ENCODE data around the gene PPP2R1A.
"Not testable (repeated sequence)": the region's sequence is repeated elsewhere in the genome, so short reads cannot be mapped to it uniquely, and the experiment has no call there.

The PPP2R1A gene

GRCh38 chr19:52200755-52201391 is 11.0 kb downstream of the PPP2R1A start:
- DNase-seq (ENCODE audit: low read depth) = not testable (repeated sequence)

- DNase-seq (ENCODE audit: low read depth) = no peak
Observed at GRCh38 chr19:52206481-52206880, 16.6 kb downstream of the PPP2R1A start.

- no peak for DNase-seq (ENCODE audit: low read depth)
Observed at GRCh38 chr19:52211203-52211602, 21.4 kb downstream of the PPP2R1A start.

DNA sequence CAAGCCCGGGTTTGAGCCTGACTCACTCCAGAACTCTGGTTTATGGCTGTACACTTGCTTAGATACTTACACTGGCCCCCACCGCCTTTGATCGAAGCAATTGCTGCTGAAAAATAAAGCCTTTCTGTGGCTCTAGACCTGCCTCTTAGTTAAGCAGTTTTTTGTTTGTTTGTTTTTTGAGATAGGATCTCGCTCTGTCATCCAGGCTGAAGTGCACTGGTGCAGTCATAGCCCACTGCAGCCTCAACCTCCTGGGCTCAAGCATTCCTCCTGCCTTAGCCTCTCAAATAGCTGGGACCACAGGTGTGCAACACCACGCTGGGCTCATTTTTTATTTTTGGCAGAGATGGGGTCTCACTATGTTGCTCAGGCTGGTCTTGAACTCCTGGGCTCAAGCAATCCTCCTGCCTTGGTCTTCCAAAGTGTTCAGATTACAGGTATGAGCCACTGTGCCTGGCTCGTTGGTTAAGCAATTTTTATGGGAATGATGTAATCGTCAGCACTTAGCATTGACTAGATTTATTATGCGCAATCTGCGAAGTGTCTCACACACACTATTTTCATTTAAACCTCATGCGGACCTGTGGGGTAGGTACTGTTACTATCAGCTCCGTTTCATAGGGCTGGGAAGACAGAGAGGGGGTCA is 22.2 kb downstream of the PPP2R1A start:
- DNase-seq (ENCODE audit: low read depth) = no peak

GRCh38 chr19:52212572-52213255 is 22.9 kb downstream of the PPP2R1A start:
- no peak for DNase-seq (ENCODE audit: low read depth)

GRCh38 chr19:52214241-52214640 is 24.4 kb downstream of the PPP2R1A start:
- no peak for DNase-seq (ENCODE audit: low read depth)

GRCh38 chr19:52216401-52216800 is 26.5 kb downstream of the PPP2R1A start:
- DNase-seq (ENCODE audit: low read depth) = no peak

DNA sequence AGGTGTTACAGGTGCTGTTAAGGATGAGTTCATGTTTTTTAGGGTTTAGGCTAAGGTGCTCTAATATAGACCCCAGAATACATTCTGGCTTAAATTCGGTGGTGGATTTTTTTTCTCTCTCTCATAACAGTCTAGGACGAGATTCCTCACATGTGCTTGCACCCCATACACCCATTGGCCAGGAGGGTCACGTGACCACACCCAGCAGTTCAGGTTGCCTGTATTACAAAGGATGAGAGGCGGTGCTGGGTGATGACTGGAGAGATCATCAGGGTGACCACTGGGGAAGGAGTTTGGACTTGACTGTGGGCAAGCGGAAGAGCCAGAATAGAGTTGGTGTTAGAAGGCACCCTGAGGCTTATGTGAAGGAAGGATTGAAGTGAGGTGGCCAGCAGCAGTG is 27.7 kb downstream of the PPP2R1A start:
- DNase-seq (ENCODE audit: low read depth) = no peak

DNA sequence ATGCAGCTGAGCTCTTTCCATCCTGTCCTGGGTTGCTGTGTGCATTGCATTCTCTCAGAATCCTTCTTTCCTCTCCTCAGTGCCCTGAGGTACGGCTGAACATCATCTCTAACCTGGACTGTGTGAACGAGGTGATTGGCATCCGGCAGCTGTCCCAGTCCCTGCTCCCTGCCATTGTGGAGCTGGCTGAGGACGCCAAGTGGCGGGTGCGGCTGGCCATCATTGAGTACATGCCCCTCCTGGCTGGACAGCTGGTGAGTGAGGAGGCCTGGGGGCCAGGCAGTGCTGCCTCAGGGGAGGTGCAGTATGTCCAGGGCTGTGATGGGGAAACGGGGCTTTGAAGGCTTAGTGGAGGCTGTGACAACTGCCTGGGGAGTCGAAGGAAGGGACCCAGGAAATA is 29.8 kb downstream of the PPP2R1A start:
- no peak for DNase-seq (ENCODE audit: low read depth)

- no peak for DNase-seq (ENCODE audit: low read depth)
Observed at GRCh38 chr19:52221031-52221430, 31.2 kb downstream of the PPP2R1A start.

DNA sequence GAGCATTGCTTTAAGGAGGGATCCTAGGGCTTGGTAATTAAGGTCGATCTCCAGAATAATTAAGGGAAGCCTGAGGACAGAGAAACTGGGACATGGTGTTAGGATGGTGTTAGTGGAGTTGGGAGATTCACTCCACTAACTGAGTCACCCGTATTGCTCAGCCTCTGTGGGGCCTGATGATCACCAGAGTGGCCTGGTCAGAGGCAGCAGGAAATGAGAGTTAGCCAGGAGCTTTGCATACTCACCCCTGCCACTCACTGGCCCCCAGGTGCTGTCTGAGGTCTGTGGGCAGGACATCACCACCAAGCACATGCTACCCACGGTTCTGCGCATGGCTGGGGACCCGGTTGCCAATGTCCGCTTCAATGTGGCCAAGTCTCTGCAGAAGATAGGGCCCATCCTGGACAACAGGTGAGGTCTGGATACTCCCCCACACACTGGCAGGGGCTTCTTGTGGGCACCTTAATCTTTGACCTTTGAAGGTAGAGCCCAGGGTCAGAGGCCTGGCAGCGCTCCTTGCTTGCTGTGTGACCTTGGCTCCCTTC is 32.1 kb downstream of the PPP2R1A start:
- no peak for DNase-seq (ENCODE audit: low read depth)

DNA sequence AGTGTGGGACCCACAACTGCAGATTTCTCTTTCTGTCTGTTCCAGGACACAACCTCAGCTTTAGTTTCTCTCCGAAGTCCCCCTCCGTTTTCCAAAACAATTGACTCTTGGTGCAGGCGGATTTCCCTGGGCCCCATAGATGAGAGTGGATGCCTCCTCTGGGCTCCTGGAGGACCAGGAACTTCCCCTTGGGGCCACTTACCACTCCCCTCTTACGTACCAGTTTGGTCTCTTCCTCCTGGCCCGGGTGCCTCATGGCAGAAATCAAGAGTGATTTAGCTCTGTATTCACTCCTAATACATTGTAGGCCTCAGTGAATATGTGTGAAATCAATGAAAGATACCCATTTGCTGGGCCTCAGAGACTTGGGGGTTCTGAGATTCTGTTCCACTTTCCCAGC is 34.4 kb downstream of the PPP2R1A start:
- no peak for DNase-seq (ENCODE audit: low read depth)

DNA sequence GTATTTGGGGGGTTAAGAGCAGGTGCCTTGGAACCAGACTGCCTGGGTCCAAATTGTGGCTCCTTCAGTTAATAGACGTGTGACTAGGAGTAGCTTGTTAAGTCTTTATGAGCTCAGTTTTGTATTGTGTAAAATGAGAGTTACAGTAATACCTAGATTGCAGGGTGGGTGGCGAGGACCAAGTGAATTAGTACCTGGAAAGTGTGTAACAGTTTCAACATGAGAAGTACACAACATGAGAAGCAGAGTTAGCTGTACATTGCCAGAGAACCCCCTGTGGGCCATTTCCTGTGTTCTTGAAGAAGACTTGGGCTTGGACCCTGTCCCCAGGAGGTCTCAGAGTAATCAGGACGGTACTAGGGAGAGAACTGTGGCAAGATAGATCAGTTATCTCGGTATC is 36.8 kb downstream of the PPP2R1A start:
- no peak for DNase-seq (ENCODE audit: low read depth)

GRCh38 chr19:52227196-52227940 is 37.5 kb downstream of the PPP2R1A start:
- DNase-seq (ENCODE audit: low read depth) = no peak

- DNase-seq (ENCODE audit: low read depth) = no peak
Observed at GRCh38 chr19:52227980-52228379, 38.1 kb downstream of the PPP2R1A start.

DNA sequence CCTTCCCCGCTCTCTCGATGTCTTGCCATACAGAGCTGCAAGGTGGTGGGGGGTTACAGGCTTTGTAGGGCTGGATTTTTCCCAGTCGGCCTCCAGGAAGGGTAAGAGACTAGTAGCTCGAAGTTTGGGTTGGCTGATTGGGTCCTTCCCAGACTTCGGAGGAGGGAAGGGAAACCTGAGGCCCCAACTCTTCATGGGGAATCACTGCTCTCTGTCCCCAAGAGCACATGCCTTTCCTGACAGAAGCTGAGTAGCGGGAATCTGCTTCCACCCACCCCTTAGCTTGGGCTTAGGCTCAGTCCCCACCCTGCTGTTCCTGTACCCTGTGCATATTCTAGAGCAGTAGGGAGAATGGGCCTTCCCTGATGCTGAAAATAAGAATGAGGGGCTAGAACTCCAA is 39.7 kb downstream of the PPP2R1A start:
- no peak for DNase-seq (ENCODE audit: low read depth)

- no peak for DNase-seq (ENCODE audit: low read depth)
Observed at GRCh38 chr19:52230685-52231084, 40.8 kb downstream of the PPP2R1A start.

DNA sequence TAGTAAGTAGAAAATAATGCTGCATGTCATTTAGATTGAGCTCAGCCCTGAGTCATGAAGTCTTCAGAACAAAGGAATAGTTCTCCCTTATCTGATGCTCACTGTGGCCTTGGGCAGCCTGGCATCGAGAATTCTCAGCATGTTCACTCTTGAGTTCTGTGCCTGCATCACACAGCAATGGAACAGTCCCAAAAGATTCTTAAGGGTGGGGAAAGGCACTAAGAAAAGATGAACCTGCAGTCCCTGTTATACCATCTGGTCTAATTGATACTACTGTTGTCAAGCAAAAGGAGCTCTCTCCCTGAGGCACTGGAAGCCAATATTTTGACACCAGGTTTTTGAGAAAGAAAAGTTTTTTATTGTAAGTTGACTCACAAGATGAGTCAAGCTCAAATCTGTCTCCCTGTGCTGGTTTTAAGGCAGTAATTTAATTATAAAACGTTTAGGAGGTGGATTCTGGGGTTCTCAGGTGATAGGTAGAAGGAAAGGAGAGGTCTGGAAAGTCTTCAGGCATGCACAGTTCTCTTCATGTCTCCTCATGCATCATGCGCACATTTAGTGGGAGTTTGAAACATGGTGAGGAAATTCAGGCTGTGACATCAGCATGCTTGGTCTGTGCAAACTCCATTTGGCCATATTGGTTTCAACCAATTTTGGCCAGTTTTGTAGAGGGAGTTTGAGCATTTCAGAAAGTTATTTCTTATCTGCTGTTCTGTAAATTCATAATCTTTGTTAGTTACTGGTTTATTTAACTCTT is 41.5 kb downstream of the PPP2R1A start:
- DNase-seq (ENCODE audit: low read depth) = no peak

- no peak for DNase-seq (ENCODE audit: low read depth)
Observed at GRCh38 chr19:52234406-52234805, 44.6 kb downstream of the PPP2R1A start.

DNA sequence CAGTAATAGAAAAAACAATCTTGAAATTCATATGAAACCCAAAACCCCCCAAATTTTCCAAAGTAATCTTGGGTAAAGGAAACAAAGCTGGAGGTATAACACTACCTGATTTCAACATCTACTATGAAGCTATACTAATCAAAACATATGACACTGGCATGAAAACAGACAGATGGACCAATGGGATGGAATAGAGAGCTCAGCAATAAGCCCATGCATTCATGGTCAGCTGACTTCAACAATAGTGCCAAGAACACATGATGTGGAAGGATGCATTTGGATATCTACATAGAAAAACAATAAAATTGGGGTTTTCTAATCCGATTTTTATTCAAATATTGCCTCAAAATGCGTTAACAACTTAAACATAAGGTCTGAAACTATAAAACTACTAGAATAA is 47.3 kb downstream of the PPP2R1A start:
- no peak for DNase-seq (ENCODE audit: low read depth)

- no peak for DNase-seq (ENCODE audit: low read depth)
Observed at GRCh38 chr19:52237771-52238400, 48.0 kb downstream of the PPP2R1A start.

Measured in stimulated activated CD8-positive, alpha-beta memory T cell treated with anti-CD3 and anti-CD28 coated beads, Interleukin-15, amount 100 ng/mL, for 24 hours (primary cell).